Left lobe of liver (tissue), 2 donors: ENCODE data around the gene PIGR. TPM values are rescaled to one million over a fixed set of nuclear protein-coding genes. Genes with fewer than 3 reads are reported as not detected.
"Not testable (repeated sequence)": the region's sequence is repeated elsewhere in the genome, so short reads cannot be mapped to it uniquely, and the experiment has no call there.

Experiments used
- ATAC-seq: fragments of 200-7000 bp; cut with Tn5 transposase; one replicate; pipeline ENCODE4 v1.9.1; 2020; ENCODE audit warnings: mild to moderate bottlenecking, moderate library complexity
- DNase-seq: peaks from one replicate; pipeline ENCODE4 v3.0.0-alpha.2; 2020; ENCODE audit warnings: low spot score
- total RNA-seq: library from RNA; stranded (reverse); gene quantifications from one replicate; pipeline ENCODE4 v1.2.1, GENCODE V29; 2021
- donor health status: DM: no; HTN: no; CAD: no; lungs with moderate emphysema.
- donor health status: DM: no; HTN: yes; CAD: no.

Gene PIGR
- total RNA-seq, 1 donor from 2014 or later, result 23.3 TPM

- peak; percentile 98 for ATAC-seq
These were observed 10.7 kb downstream of the PIGR start for GRCh38 chr1:206935491-206936067.

DNA sequence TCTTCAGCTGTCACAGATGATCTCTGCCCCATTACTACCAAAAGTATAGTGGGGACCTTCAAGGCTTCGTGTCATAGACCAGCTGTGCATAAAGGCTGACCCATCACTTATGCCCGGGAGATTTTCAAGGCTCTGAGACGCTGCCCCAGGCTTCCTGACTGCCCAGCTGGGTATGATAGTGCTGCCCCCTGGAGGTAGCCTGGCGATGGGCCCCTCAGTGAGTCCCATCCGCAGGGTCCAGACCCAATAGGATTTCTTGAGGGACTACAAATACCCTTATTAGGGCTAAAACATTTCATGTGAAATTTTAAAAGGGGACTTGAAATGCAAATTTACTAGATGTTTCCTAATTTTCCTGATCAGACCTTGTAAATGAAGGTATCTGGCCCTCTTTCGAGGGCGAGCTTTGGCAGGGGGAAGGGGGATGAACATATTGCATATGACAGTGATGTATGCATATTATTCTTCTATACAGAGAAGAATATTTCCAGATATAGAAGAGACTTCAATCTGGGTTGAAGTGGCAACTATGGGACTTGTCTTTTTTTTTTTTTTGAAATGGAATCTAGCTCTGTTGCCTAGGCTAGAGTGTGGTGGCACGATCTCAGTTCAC lies 12.8 kb downstream of the PIGR start:
- DNase-seq, result no peak
- peak; percentile 52 for ATAC-seq

More at GRCh38 chr1:206935491-206936067, 10.7 kb downstream of the PIGR start:
- DNase-seq, result peak; percentile 81

DNA sequence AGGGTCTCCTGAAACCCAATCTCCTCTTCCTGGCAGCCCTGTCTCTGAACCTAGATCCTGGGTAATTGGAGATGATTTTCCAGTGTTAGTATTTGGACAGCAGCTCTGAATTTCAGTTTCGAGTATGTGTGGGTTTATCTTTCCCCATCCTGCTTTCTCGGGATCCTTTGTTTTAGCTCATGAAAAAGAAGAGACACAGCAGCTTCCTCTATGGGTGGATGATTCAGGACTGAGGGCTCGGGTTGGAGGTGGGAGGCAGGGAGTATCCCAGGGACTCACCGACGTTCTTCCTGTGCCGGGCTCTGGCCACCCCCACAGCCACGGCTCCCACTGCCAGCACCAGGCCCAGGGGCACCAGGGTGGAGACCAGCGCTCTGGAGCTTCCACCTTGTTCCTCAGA lies 14.1 kb downstream of the PIGR start:
- DNase-seq, result no peak
- no peak for ATAC-seq

GRCh38 chr1:206931709-206932108 lies 14.6 kb downstream of the PIGR start:
- no peak for ATAC-seq
- no peak for DNase-seq

- DNase-seq (no peak), ATAC-seq (no peak)
These were observed 16.0 kb downstream of the PIGR start for GRCh38 chr1:206930210-206930798.

DNA sequence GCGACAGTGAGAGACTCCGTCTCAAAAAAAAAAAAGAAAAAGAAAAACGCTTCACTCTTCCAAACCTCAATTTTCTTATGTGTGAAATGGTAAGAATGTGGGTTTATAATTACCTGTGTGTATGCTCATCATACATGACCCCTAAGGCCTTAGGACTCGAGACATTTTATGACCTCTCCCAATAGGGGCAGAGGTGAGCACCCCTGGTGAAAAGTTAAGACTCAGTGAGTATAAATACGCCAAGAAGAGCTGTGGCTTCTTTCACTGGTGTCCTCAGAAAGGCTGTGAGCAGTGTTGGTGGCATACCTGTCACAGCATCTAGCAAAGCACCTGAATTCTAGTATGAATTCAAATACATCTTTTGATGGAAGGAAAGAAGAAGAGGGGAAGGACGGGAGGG lies 16.7 kb downstream of the PIGR start:
- ATAC-seq (no peak), DNase-seq (no peak)

DNA sequence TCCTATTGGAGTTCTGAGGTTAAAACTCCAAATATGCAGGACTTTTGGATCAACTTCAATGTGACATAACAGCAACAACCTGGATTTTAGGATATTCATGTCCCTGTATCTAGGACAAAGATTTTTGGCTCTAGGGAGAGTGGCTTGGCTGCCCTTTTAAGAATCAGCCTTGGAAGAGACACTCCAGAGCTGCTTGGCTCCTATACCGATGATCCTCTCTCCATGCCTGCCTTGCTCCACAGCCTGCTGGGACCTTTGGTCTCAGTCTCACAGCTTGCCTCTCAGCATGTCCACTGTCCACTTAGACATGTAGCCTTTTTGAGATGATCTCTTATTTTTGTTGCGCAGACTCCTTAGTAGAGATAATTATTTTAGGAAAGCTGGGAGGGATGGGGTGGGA lies 20.0 kb downstream of the PIGR start:
- DNase-seq (no peak), ATAC-seq (peak; percentile 75)

DNA sequence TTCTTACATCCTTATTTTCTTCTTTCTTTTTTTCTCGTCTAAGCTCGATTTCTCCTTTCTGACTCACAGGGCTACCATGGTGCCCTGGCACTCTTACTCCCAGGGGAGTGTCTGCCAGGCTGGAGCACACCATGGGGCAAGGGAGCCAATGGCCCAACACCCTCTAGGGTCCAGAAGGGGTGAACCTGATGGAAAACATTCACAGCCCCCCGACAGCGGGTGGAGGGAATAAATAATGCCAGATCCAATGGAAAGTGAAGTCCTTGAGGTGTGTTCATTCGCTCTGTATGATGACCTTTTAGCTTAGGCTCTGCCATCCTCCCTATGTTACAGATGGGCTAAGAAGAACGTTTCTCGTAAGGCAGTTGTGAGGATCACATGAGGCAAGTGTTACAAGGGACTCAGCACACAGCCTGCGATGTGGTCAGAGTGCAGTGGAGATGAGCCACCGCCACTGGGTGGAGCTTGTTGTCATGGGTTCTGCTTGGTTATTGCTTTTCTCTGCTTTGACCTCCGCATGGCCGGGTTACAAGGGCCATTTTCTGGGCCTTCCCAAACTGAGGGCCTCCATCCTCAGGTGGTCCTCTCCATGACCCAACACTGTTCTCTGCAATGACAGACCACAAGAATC lies 21.0 kb downstream of the PIGR start:
- ATAC-seq (peak; percentile 77), DNase-seq (no peak)

GRCh38 chr1:206924592-206925105 lies 21.6 kb downstream of the PIGR start:
- DNase-seq, result no peak

GRCh38 chr1:206923961-206924557 lies 22.2 kb downstream of the PIGR start:
- DNase-seq, ATAC-seq: not testable (repeated sequence)

More at GRCh38 chr1:206924592-206925105, 21.6 kb downstream of the PIGR start:
- ATAC-seq, result no peak

DNA sequence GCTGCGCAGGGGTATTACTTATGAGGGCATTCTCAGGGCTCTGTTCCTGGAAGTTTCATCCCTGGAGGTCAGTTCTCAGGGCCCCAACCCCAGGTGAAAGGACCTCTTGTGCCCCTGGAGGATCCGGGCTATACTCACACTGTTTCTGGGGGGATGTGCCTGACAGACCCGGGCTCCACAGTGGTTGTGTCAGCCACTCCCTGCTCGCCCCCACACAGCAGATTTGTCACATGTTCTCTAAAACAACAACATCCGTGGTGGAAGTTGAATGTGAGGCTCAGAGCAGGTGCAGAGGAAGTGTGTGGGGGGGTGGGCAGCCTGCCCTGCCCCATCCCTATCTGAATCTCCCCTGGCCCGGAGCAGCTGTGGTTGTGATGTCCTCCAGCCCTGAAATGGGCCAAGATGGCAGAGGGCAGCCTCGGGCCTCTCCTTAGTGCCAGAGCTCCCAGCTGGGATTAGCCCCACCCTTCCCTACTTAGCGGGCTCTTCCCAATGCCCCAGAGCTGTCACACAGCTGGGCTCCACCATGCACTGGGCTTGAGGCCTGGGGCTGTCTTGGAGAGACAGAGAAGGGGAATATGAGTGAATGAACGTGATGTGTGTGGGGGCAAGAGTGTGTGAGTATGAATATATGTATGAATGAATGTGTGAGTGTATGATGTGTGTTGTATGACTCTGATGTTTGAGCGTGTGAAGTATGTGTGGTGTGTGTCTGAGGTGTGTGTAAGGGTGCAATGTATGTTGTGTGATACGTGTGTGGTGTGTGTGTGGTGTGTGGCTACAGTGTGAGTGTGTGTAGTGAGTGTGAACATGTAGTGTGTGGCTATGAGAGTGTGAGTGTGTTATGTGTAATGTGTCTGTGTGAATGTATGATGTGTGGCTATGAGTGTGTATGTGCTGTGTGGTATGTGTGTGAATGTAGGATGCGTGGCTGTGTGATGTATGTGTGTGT lies 23.0 kb downstream of the PIGR start:
- no peak for DNase-seq
- ATAC-seq, result no peak

GRCh38 chr1:206922524-206922923 lies 23.7 kb downstream of the PIGR start:
- no peak for ATAC-seq
- no peak for DNase-seq

- DNase-seq, result no peak
- peak; percentile 45 for ATAC-seq
These were observed 24.4 kb downstream of the PIGR start, which contains the start of gene FCMR for GRCh38 chr1:206921772-206922265. FCMR (minus strand) TSS chr1:206921941; CDS start chr1:206921854, 87 bp downstream.

DNA sequence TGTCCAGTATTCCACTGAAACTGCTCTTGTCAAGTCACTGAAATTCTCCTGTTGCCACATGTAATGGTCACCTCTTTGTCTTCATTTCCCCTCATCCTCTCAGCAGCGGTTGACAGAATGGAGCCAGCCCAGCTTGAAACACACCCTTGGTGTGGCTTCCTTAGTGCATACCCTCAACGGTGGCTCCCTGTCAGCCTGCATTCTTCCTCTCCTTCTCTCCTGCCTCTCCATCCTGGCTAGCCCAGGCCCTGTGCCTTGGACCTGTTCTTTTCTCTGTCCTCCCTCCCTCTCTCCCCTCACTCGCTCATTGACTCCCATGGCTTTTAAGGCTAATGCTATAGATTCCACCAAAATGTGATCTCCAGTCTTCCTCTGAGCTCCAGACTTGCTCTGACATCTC lies 28.2 kb downstream of the PIGR start:
- no peak for ATAC-seq
- no peak for DNase-seq

- no peak for DNase-seq
- ATAC-seq, result no peak
These were observed 30.1 kb downstream of the PIGR start for GRCh38 chr1:206916000-206916709.

DNA sequence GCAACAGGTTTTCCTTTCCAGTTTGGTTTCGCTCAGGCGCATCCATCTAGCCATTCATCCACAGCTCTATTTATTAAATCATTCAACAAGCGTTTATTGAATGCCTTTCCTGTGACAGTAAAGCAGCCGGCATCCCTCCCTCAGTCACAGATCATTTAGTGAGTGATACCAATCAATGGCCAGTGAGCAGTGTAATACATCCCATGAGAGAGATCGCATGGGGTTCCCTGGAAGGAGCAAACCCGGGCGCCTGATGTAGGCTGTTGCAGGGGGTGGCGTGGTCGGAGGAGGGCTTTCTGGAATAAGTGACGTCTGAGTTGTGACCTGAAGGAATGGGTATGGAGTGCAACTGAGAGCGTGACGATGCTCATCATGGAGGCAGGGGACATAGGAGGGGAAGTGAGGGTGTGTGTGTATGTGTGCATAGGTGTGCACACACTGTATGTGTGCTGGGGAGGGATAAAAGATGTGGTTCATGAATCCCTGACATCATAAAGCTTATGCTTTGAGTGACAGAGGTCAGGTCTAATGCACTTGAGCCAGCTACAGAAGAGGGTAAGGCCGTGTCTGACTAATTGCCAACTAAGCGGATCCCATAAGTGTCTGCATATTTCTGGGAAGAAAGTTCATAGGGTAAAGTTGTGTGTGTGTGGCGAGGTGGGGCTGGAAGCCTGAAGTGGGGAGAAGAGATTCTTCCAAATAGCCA lies 31.1 kb downstream of the PIGR start:
- no peak for DNase-seq
- no peak for ATAC-seq

DNA sequence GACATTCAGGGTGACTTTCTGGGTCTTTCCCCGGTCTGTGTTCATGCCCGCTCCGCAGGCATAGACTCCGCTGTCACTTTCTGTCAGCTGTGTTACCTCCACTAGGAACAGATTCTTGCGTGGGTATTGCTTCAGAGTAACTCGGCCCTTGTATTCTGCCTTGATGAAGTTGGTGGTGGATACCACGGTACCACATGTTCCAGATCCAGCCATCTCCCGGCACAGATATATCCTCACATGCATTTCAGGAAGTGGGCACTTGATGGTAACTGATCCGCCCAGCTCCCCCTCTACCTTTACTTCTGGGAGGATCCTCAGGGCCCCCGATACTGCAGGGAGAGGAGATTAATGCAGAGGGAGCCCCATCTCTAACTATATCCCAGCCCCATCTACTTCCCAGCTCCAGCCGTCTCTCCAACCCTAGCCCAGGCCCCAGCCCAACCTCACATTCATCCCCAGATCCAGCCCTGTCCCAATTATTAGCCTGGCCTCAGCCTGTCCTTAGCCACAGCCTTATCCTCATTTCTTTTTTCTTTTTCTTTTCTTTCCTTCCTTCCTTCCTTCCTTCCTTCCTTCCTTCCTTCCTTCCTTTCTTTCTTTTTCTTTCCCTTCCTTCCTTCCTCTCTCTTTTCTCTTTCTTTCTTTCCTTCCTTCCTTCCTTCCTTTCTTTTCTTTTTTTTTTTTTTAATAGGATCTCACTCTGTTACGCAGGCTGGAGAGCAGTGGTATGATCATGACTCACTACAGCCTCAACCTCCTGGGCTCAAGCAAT lies 32.3 kb downstream of the PIGR start:
- DNase-seq (no peak), ATAC-seq (no peak)
